Measurements from ENCODE around the gene MAPT.

Gene MAPT

GRCh38 chr17:46025510-46026165, 131.3 kb downstream of the MAPT start:
- H3K4me1 Mint-ChIP-seq (ENCODE audit: low read depth), result peaks cover 10% of the 10 kb centered on the region

DNA sequence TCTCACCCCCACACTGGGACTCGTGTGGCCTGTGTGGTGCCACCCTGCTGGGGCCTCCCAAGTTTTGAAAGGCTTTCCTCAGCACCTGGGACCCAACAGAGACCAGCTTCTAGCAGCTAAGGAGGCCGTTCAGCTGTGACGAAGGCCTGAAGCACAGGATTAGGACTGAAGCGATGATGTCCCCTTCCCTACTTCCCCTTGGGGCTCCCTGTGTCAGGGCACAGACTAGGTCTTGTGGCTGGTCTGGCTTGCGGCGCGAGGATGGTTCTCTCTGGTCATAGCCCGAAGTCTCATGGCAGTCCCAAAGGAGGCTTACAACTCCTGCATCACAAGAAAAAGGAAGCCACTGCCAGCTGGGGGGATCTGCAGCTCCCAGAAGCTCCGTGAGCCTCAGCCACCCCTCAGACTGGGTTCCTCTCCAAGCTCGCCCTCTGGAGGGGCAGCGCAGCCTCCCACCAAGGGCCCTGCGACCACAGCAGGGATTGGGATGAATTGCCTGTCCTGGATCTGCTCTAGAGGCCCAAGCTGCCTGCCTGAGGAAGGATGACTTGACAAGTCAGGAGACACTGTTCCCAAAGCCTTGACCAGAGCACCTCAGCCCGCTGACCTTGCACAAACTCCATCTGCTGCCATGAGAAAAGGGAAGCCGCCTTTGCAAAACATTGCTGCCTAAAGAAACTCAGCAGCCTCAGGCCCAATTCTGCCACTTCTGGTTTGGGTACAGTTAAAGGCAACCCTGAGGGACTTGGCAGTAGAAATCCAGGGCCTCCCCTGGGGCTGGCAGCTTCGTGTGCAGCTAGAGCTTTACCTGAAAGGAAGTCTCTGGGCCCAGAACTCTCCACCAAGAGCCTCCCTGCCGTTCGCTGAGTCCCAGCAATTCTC, 132.1 kb downstream of the MAPT start:
- peaks cover 9% of the 10 kb centered on the region for H3K4me1 Mint-ChIP-seq (ENCODE audit: low read depth)
- H3K27me3 Mint-ChIP-seq (ENCODE audit: low read depth), result no peaks in the 10 kb centered on the region
- peak overlapping the region; percentile 0 for H3K27ac Mint-ChIP-seq
- no peak overlapping the region for H3K4me3 Mint-ChIP-seq
- no peaks in the 10 kb centered on the region for H3K9me3 Mint-ChIP-seq
- no peak for DNase-seq (ENCODE audit: low spot score)
- H3K36me3 Mint-ChIP-seq (ENCODE audit: low read depth), result peaks cover 23% of the 10 kb centered on the region

More at GRCh38 chr17:46025510-46026165, 131.3 kb downstream of the MAPT start:
- no peak for DNase-seq (ENCODE audit: low spot score)
- Mint-ChIP-seq H3K36me3 (ENCODE audit: low read depth) (peaks cover 16% of the 10 kb centered on the region), H3K27ac (peak overlapping the region; percentile 0), H3K27me3 (ENCODE audit: low read depth) (no peaks in the 10 kb centered on the region), H3K4me3 (no peak overlapping the region), H3K9me3 (no peaks in the 10 kb centered on the region)

DNA sequence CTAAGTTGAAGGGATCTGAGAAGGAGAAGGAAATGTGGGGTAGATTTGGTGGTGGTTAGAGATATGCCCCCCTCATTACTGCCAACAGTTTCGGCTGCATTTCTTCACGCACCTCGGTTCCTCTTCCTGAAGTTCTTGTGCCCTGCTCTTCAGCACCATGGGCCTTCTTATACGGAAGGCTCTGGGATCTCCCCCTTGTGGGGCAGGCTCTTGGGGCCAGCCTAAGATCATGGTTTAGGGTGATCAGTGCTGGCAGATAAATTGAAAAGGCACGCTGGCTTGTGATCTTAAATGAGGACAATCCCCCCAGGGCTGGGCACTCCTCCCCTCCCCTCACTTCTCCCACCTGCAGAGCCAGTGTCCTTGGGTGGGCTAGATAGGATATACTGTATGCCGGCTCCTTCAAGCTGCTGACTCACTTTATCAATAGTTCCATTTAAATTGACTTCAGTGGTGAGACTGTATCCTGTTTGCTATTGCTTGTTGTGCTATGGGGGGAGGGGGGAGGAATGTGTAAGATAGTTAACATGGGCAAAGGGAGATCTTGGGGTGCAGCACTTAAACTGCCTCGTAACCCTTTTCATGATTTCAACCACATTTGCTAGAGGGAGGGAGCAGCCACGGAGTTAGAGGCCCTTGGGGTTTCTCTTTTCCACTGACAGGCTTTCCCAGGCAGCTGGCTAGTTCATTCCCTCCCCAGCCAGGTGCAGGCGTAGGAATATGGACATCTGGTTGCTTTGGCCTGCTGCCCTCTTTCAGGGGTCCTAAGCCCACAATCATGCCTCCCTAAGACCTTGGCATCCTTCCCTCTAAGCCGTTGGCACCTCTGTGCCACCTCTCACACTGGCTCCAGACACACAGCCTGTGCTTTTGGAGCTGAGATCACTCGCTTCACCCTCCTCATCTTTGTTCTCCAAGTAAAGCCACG, 133.0 kb downstream of the MAPT start:
- peak overlapping the region; percentile 21 for H3K27ac Mint-ChIP-seq
- no peaks in the 10 kb centered on the region for H3K27me3 Mint-ChIP-seq (ENCODE audit: low read depth)
- no peaks in the 10 kb centered on the region for H3K9me3 Mint-ChIP-seq
- peaks cover 8% of the 10 kb centered on the region for H3K4me1 Mint-ChIP-seq (ENCODE audit: low read depth)
- H3K36me3 Mint-ChIP-seq (ENCODE audit: low read depth), result peaks cover 32% of the 10 kb centered on the region
- DNase-seq (ENCODE audit: low spot score), result no peak
- H3K4me3 Mint-ChIP-seq, result no peak overlapping the region

GRCh38 chr17:46027976-46028325, 133.6 kb downstream of the MAPT start:
- H3K36me3 Mint-ChIP-seq (ENCODE audit: low read depth), result peaks cover 38% of the 10 kb centered on the region
- peak overlapping the region; percentile 21 for H3K27ac Mint-ChIP-seq
- H3K4me3 Mint-ChIP-seq, result no peak overlapping the region
- no peaks in the 10 kb centered on the region for H3K27me3 Mint-ChIP-seq (ENCODE audit: low read depth)
- peaks cover 8% of the 10 kb centered on the region for H3K4me1 Mint-ChIP-seq (ENCODE audit: low read depth)
- H3K9me3 Mint-ChIP-seq, result no peaks in the 10 kb centered on the region
- no peak for DNase-seq (ENCODE audit: low spot score)

DNA sequence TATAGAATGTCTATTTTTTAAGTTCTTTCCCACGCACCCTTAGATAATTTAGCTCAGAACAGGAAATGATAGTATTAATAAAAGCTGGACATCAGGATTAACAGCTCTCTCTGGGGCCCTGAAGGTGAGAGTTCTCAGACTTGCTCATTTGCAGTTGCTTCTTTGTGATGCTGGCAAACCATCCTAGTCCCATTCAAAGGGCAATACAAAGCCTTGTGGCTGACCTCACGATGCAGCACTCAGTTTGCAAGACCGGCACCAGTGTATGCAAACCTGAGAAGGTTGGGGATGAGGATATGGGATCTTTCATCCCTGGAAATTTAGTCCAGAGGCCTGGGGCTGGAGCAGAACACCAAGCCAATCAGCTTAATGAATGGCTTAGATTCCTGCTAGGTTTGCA, 134.0 kb downstream of the MAPT start:
- no peak for DNase-seq (ENCODE audit: low spot score)
- Mint-ChIP-seq H3K4me3 (no peak overlapping the region), H3K4me1 (ENCODE audit: low read depth) (peaks cover 8% of the 10 kb centered on the region), H3K27ac (no peak overlapping the region), H3K27me3 (ENCODE audit: low read depth) (no peaks in the 10 kb centered on the region), H3K9me3 (no peaks in the 10 kb centered on the region), H3K36me3 (ENCODE audit: low read depth) (peaks cover 41% of the 10 kb centered on the region)

- H3K36me3 Mint-ChIP-seq (ENCODE audit: low read depth), result peaks cover 44% of the 10 kb centered on the region
- no peaks in the 10 kb centered on the region for H3K9me3 Mint-ChIP-seq
- no peaks in the 10 kb centered on the region for H3K27me3 Mint-ChIP-seq (ENCODE audit: low read depth)
- peak overlapping the region; percentile 39 for H3K27ac Mint-ChIP-seq
- H3K4me3 Mint-ChIP-seq, result no peak overlapping the region
- H3K4me1 Mint-ChIP-seq (ENCODE audit: low read depth), result peaks cover 8% of the 10 kb centered on the region
- no peak for DNase-seq (ENCODE audit: low spot score)
Observed at GRCh38 chr17:46028981-46029565, 134.7 kb downstream of the MAPT start.

GRCh38 chr17:46029627-46030026, 135.3 kb downstream of the MAPT start:
- Mint-ChIP-seq H3K27ac (no peak overlapping the region), H3K4me1 (ENCODE audit: low read depth) (peaks cover 8% of the 10 kb centered on the region), H3K36me3 (ENCODE audit: low read depth) (peaks cover 46% of the 10 kb centered on the region)

DNA sequence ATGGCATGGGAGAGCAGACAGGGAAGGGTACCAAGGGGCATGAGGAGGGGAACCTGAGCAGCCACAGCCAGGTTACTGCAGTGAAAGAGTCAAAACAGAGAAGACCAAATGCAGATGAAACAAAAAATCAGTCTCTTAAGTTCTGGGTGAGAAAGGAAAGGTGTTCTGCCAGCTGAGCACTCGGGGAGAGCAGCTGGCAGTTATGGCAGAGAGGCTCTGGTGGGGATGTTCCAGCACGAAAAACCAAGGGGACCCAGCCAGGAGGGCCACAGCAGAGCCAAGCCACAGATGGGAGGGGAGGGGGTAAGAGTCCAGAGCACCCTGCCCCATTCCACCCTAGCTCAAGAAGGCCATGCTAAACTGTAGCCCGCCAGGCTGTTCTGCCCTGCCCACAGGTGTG, 136.4 kb downstream of the MAPT start:
- peaks cover 55% of the 10 kb centered on the region for H3K36me3 Mint-ChIP-seq (ENCODE audit: low read depth)
- no peak overlapping the region for H3K27ac Mint-ChIP-seq
- DNase-seq (ENCODE audit: low spot score), result no peak
- H3K9me3 Mint-ChIP-seq, result no peaks in the 10 kb centered on the region
- H3K4me1 Mint-ChIP-seq (ENCODE audit: low read depth), result peaks cover 14% of the 10 kb centered on the region
- H3K4me3 Mint-ChIP-seq, result no peak overlapping the region
- no peaks in the 10 kb centered on the region for H3K27me3 Mint-ChIP-seq (ENCODE audit: low read depth)

More at GRCh38 chr17:46029627-46030026, 135.3 kb downstream of the MAPT start:
- H3K9me3 Mint-ChIP-seq, result no peaks in the 10 kb centered on the region
- no peaks in the 10 kb centered on the region for H3K27me3 Mint-ChIP-seq (ENCODE audit: low read depth)
- H3K4me3 Mint-ChIP-seq, result no peak overlapping the region
- DNase-seq (ENCODE audit: low spot score), result no peak

DNA sequence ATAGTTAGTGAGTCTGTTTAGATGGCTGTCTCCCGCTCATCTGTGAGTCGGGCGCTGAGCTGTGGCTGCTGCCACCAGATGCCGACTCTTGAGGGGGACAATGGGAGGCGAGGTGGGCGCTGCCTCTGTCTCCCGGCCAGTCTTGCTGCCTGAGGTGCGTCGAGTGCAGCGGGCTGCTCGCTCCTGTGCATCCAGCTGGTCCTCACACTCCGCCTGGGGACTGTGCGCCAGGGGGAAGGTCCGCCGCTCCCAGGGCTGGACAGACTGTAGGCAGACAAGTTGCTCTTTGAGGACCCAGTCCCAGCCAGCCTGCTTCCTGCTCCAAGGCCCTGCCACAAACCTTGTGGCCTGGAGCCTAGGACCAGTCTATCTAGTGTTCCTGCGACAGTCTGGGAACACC, 137.1 kb downstream of the MAPT start:
- no peaks in the 10 kb centered on the region for H3K9me3 Mint-ChIP-seq
- no peak overlapping the region for H3K27ac Mint-ChIP-seq
- H3K4me1 Mint-ChIP-seq (ENCODE audit: low read depth), result peaks cover 17% of the 10 kb centered on the region
- H3K4me3 Mint-ChIP-seq, result no peak overlapping the region
- DNase-seq (ENCODE audit: low spot score), result no peak
- H3K27me3 Mint-ChIP-seq (ENCODE audit: low read depth), result no peaks in the 10 kb centered on the region
- peaks cover 61% of the 10 kb centered on the region for H3K36me3 Mint-ChIP-seq (ENCODE audit: low read depth)

DNA sequence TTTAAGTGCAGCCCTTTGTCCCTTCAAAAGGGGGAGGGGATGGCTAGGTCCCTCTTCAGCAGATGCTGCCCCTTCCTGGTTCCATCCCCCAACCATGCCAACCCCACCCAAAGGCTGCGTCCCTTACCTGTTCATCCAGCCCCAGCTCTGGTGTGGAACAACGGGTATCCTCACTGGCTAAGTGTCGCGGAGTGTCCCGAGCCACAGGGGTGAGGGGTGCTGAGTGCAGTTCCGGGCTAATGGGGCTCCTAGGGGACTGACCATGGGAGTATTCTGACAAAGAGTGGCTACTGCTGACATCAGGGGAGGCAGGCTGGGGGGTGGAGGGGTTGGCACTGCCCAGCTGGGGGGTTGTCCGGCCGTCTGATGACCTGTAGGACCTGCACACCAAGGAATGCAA, 137.6 kb downstream of the MAPT start:
- H3K4me1 Mint-ChIP-seq (ENCODE audit: low read depth), result peaks cover 17% of the 10 kb centered on the region
- no peak overlapping the region for H3K27ac Mint-ChIP-seq
- no peaks in the 10 kb centered on the region for H3K27me3 Mint-ChIP-seq (ENCODE audit: low read depth)
- H3K4me3 Mint-ChIP-seq, result no peak overlapping the region
- H3K9me3 Mint-ChIP-seq, result no peaks in the 10 kb centered on the region
- H3K36me3 Mint-ChIP-seq (ENCODE audit: low read depth), result peaks cover 61% of the 10 kb centered on the region
- no peak for DNase-seq (ENCODE audit: low spot score)

DNA sequence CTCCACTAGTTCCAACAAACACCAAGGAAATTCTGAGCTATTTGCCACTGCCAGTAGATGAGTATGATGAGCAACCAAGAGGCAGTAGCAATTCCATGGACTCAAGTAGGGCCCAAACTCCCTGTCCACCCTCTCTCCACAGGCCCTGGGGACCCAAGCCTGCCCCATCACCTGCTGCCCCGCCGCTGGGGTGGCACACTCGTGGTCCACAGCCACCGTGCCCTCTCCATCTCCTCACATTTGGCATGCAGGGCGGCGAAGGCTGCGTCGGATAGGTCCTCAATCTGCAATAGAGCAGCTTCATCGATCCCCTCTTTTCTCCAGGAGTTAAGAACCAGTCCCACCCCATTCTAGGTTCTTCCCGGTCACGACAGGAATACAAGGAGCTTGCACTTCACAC, 138.6 kb downstream of the MAPT start:
- H3K9me3 Mint-ChIP-seq, result no peaks in the 10 kb centered on the region
- DNase-seq (ENCODE audit: low spot score), result no peak
- no peaks in the 10 kb centered on the region for H3K27me3 Mint-ChIP-seq (ENCODE audit: low read depth)
- no peak overlapping the region for H3K4me3 Mint-ChIP-seq
- H3K27ac Mint-ChIP-seq, result no peak overlapping the region
- peaks cover 65% of the 10 kb centered on the region for H3K36me3 Mint-ChIP-seq (ENCODE audit: low read depth)
- peaks cover 17% of the 10 kb centered on the region for H3K4me1 Mint-ChIP-seq (ENCODE audit: low read depth)

- Mint-ChIP-seq H3K4me3 (no peak overlapping the region), H3K36me3 (ENCODE audit: low read depth) (peaks cover 70% of the 10 kb centered on the region), H3K27ac (no peak overlapping the region), H3K9me3 (no peaks in the 10 kb centered on the region), H3K4me1 (ENCODE audit: low read depth) (peaks cover 18% of the 10 kb centered on the region), H3K27me3 (ENCODE audit: low read depth) (no peaks in the 10 kb centered on the region)
- DNase-seq (ENCODE audit: low spot score), result no peak
Observed at GRCh38 chr17:46033392-46033791, 139.0 kb downstream of the MAPT start.

DNA sequence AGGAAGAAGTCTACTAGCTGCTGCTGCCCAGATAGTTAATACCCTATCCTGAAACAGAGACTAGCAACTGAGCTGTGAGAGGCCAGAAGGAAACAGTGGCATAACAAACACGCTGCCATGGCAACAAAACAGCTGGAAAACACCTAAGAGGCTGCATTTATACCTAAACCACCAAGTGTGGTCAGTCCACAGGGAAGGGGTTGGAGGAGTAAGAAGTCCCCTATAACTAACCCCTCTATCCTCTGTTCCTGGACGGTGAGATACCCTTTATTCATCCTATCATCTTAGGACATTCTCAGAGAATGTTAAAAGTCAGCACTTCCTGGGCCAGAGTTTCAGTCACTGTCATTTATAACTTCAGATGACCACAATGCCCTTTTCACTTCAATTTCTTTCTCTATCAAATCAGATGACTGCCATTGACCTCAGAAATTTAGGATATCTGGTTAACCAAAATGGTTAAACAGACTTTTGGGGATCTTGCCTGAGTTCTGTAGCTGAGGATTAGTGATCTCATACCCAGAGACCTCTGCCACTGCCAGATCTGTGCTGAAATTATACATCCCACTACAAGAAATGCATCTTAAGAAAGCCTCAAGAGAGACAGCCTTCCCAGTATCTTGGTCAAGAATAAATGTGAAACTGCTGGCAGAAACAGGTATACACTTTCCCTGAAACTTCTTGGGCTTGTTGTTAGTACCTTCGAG, 140.9 kb downstream of the MAPT start:
- peaks cover 10% of the 10 kb centered on the region for H3K4me1 Mint-ChIP-seq (ENCODE audit: low read depth)
- no peaks in the 10 kb centered on the region for H3K27me3 Mint-ChIP-seq (ENCODE audit: low read depth)
- no peaks in the 10 kb centered on the region for H3K9me3 Mint-ChIP-seq
- H3K4me3 Mint-ChIP-seq, result no peak overlapping the region
- DNase-seq (ENCODE audit: low spot score), result peak; percentile 17
- H3K36me3 Mint-ChIP-seq (ENCODE audit: low read depth), result peaks cover 69% of the 10 kb centered on the region
- H3K27ac Mint-ChIP-seq, result peak overlapping the region; percentile 43

Measured in T-helper 2 cell treated with Interferon-gamma antibody and Interleukin-4, amounts not matched to agents 5 μg/mL and 100 μg/mL, for 36 hours (primary cell).